Left hindlimb (tissue), 1 donor: ENCODE measurements around the gene CDH23.
A peak's percentile ranks its signal among the peaks of the same experiment; 100 is the strongest.

Source experiments
- DNase-seq: peaks from one replicate; pipeline ENCODE4 v3.0.0-alpha.2; 2018

Gene CDH23

GRCh38 chr10:71646592-71647292 is 250.0 kb downstream of the CDH23 start:
- no peak for DNase-seq

GRCh38 chr10:71647526-71648253 is 251.0 kb downstream of the CDH23 start:
- DNase-seq, result peak; percentile 31

GRCh38 chr10:71648254-71648932 is 251.7 kb downstream of the CDH23 start:
- no peak for DNase-seq

GRCh38 chr10:71648933-71649320 is 252.2 kb downstream of the CDH23 start:
- no peak for DNase-seq

GRCh38 chr10:71649631-71650030 is 252.9 kb downstream of the CDH23 start:
- no peak for DNase-seq

GRCh38 chr10:71650397-71650796 is 253.7 kb downstream of the CDH23 start:
- no peak for DNase-seq

- DNase-seq, result no peak
Measured at GRCh38 chr10:71651428-71651827, 254.7 kb downstream of the CDH23 start.

GRCh38 chr10:71651928-71652327 is 255.2 kb downstream of the CDH23 start:
- DNase-seq, result no peak

GRCh38 chr10:71653044-71653443 is 256.3 kb downstream of the CDH23 start:
- no peak for DNase-seq

GRCh38 chr10:71656220-71656619 is 259.5 kb downstream of the CDH23 start:
- DNase-seq, result no peak

- no peak for DNase-seq
Measured at GRCh38 chr10:71657604-71658466, 261.1 kb downstream of the CDH23 start.

GRCh38 chr10:71658467-71658745 is 261.7 kb downstream of the CDH23 start:
- no peak for DNase-seq

GRCh38 chr10:71659111-71659634 is 262.5 kb downstream of the CDH23 start:
- no peak for DNase-seq

- DNase-seq, result no peak
Measured at GRCh38 chr10:71659737-71660136, 263.0 kb downstream of the CDH23 start.

GRCh38 chr10:71660313-71660712 is 263.6 kb downstream of the CDH23 start:
- DNase-seq, result no peak

- no peak for DNase-seq
Measured at GRCh38 chr10:71661060-71661622, 264.4 kb downstream of the CDH23 start.

GRCh38 chr10:71661779-71662336 is 265.1 kb downstream of the CDH23 start:
- no peak for DNase-seq

GRCh38 chr10:71663311-71663710 is 266.6 kb downstream of the CDH23 start:
- DNase-seq, result no peak

- no peak for DNase-seq
Measured at GRCh38 chr10:71664585-71664984, 267.9 kb downstream of the CDH23 start.

- DNase-seq, result no peak
Measured at GRCh38 chr10:71665456-71665855, 268.7 kb downstream of the CDH23 start.

GRCh38 chr10:71666639-71667386 is 270.1 kb downstream of the CDH23 start:
- DNase-seq, result no peak

- no peak for DNase-seq
Measured at GRCh38 chr10:71667387-71667752, 270.6 kb downstream of the CDH23 start.
